Measurements from ENCODE around the gene TP73.

DNA sequence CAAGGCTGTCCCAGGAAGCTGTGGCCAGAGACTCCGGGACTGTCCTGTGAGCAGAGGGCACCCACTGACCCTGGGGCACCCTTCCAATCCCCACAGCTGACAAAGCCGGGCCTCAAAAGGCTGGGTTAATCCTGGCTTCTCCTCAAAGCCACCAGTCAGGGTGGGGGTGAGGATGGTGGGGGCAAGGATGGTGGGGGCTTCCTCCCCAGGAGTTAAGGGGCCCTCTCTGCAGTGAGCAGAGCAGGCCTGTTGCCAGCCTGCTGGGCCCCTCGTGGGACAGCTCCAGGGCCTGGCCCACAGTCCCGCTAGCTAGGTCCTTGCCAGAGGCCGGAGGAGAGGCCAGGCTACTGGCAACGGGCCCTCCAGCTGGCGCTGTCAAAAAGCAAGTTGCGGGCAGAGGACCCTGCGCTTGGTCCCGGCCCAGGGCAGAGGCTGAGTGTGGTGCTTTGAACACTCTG lies 62.0 kb downstream of the TP73 start:
- TF ChIP-seq POLR2A (IDR thresholded peaks at IDR 0.05) (no peak), CTCF (IDR thresholded peaks at IDR 0.05) (no peak)
